Stimulated activated CD8-positive, alpha-beta memory T cell treated with anti-CD3 and anti-CD28 coated beads, Interleukin-7, amount 100 ng/mL, for 48 hours (primary cell): ENCODE results near the gene IL12RB1.

Experiments
- DNase-seq, 2 donors: peaks; one replicate each; pipeline ENCODE4 v3.0.0-alpha.2; 2020; ENCODE audit warnings: low read depth in 1 of 2; ENCODE audit errors: extremely low read depth in 1 of 2

The IL12RB1 gene

DNA sequence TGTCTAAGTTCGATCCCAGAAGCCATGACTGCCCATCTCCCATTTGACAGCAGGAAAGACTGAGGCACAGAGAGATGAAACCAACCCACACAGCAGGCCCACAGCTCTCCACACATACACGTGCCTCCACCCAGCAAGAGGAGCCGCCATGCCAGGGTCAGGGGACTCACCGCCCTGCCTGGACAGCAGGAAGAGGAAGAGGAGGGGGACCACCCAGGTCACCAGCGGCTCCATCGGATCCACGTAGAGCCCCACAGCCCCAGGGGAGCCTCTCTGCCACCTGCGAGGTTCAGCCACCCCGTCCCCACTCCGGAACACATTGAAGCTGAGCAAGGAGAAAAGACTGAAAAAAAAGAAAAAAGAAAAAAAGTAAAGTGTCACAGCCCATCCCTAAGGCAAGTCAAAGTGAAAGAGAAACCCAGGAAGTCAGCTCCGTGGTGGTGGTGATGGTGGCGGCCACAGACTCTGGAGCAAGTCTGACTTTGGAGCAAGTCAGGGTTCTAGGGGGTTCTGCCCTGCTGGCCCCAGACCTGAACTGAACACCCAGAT is at the start of gene IL12RB1:
Gene IL12RB1 (minus strand): TSS at position 345 of the 549 bp plus-strand sequence. CDS start 111 bp downstream, at position 234.
- no peak for DNase-seq

DNA sequence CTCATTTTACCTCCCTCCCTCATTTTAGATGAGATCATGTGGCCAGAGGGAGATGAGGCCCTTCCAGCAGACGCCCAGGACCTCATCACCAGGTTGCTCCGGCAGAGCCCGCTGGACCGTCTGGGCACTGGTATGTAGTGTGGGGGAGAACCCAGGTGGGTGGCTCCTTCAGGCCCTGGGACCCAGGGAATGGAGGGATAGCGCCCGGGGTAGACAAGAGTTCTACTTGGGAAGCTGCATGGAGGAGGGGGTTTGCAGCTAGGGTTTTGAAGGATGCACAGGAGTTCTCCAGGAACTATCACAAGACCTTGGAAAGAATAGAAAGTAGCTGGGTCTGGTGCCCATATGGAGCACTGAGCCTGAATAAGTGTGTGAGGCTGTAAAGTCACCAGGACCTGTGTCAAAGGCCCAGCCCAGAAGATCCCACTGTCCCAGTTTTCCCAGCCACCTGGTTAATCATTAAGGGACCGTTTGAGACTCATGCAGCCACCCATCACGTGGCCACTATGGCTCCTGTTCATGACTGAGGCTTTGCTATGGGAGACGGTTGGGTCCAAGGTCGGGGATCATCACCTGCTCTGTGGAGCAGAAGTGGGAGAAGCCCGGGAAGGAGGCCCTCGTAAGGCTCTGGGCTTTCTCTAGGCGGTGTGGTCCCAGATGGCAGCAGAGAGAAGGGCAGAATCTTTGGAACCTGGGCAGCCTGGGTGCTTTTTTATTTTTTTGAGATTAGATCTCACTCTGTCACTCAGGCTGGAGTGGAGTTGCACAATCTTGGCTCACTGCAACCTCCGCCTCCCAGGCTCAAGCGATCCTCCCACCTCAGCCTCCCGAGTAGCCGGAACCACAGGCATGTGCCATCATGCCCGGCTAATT is 49.2 kb upstream of the IL12RB1 start:
- no peak for DNase-seq

DNA sequence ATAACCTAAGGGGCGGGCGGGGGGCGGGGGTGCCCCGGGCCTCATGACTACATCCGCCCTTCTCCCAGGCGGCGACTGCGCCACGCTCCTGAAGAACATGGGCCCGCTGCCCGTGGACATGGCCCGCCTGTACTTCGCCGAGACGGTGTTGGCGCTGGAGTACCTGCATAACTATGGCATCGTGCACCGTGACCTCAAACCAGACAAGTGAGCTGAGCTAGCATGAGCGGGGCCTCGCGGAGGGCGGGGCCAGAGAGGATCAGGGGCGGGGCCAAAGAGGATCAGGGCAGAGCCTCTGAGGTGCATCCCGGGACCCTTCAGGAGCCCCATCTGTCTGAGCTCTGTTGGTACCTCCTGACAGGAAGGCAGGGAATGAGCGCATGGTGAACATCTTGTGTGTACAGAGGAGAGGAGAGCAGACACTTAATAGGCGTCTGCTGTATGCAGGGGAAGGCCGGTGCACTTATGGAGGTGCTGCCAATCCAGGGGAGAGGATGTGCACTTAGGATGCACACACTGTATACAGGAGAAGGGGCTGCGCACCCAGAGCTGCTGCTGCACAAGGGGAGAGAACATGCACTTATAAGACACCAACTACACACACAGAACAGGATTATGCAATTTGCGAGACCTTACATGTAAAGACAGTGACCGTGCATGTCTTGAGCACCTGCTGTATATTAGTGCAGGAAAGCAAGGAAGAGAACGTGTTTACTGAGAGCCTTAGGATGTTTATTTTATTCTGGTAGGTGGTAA is 45.3 kb upstream of the IL12RB1 start:
- DNase-seq = no peak

GRCh38 chr19:18130523-18131242 is 43.9 kb upstream of the IL12RB1 start:
- DNase-seq = no peak

GRCh38 chr19:18128805-18129204 is 42.1 kb upstream of the IL12RB1 start:
- DNase-seq = no peak

GRCh38 chr19:18128044-18128443 is 41.3 kb upstream of the IL12RB1 start:
- DNase-seq = no peak

DNA sequence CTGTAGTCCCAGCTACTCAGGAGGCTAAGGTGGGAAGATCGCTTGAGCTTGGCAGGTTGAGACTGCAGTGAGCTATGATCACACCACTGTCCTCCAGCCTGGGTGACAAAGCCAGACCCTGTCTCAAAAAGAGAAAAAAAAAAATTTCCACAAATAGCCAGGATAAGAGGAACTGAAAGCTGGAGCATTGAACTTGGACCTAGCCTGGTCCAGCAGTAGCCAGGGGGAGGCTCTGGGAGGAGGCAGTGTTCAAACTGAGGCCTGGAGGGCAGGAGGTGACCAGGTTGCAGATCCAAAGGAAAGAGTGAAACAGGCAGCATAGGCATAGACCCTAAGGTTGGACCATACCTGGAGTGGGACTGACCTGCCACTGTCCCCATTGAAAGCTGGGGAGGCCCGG is 39.4 kb upstream of the IL12RB1 start:
- no peak for DNase-seq

- DNase-seq = no peak
These were observed 37.1 kb upstream of the IL12RB1 start for GRCh38 chr19:18123819-18124218.

DNA sequence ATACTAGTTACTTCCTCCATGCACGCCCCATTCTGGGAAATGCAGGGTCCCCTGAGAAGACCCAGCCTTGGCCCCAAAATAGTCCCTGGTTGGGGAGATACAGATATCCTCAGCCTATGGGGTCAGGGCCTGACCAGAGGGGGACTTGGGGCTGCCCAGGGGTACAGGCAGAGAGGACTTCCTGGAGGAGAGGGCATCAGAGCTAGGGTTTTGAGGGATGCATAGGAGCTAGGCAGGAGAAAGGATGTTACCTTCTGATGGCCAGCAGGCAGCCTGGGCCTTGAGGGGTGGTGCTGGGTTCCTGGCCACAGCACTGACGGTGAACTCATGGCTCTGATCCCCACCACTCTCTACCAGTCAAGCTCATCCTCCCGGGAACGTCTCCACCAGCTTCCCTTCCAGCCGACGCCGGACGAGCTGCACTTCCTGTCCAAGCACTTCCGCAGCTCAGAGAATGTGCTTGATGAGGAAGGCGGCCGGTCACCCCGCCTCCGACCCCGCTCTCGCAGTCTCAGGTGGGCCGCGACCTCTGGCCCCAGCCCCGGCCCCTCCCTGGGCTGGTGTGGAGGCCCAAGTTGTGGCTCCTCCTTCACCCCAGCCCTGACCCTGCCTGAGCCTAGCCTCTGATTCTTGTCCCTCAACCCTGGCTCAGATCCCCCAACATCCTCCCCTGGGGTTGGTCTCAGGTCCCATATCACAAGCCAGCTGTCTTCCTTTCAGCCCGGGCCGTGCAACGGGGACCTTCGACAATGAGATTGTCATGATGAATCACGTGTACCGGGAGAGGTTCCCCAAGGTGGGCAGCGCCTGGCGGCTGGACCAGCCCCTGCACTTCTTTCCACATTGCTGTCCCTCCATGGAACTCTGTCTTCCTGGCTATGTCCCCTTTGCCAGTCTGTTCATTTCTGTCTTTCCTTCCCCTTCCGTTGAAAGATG is 36.4 kb upstream of the IL12RB1 start:
- no peak for DNase-seq

- no peak for DNase-seq
These were observed 35.7 kb upstream of the IL12RB1 start for GRCh38 chr19:18122424-18122823.

DNA sequence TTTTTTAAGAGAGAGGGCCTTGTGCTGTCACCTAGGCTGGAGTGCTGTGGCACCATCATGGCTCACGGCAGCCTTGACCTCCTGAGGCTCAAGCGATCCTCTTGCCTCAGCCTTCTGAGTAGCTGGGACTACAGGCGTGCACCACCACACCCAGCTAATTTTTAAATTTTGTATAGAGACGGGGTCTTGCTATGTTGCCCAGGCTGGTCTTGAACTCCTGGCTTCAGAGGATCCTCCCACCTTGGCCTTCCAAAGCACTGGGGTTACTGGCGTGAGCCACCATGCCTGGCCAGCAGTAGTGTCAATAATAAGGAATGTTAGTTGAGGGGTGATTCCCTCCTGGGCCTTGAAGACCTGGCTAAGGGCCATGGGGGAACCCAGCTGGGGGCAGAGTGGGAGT is 34.4 kb upstream of the IL12RB1 start:
- DNase-seq = no peak

- DNase-seq = no peak
These were observed 33.4 kb upstream of the IL12RB1 start for GRCh38 chr19:18120127-18120526.

DNA sequence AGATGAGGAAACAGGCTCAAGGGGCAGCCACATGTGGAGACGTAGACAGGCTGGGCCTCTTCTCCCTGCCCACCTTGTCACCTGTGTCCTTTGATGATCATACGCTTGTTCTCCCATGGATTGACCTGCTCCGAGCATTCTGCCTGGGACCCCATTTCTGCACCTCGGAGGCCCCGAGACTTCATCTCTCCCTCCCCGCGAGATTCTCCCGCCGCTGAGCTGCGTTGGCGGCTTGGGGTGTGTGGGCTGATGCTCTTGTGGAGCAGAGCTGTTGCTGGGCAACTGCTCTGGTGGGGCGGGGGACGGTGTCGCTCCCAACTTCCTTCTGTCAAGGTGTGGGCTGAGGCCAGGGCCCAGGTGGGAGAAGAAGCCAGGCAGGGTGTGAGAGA is 33.0 kb upstream of the IL12RB1 start:
- DNase-seq = peak; percentile 29 to 48

DNA sequence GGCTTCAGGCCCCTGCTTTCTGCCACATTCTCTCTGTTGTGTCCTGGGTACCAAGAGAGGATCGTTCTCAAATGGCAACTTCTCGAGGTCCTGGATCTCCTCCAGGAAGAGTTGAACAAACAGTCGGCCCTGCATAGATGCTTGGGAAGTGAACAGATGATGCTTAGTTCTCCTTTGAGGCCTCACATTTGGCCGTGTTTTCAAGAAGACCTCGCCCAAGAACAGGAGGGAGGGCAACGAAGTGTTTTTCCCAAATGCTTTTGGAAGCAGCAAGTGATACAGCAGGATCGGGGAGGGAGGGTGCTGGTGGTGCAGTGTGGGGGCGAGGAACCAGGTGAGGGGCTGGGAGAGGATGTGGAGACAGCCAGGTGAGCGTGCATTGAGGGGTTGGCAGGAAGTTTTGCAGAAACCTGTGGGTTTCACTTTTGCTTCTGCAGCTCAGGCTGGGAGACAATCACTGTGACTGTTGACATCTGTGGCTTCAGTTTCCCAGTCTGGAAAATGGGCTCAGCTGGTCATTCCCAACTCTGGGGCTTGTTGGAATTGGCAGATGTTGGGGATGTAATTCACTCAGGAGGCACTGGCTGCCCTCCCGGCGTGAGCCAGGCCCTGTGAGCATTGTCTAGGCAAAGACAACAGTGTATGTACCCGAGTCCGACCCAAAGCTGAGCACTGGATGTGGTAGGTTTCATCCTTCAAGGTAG is 32.4 kb upstream of the IL12RB1 start:
- DNase-seq = no peak

DNA sequence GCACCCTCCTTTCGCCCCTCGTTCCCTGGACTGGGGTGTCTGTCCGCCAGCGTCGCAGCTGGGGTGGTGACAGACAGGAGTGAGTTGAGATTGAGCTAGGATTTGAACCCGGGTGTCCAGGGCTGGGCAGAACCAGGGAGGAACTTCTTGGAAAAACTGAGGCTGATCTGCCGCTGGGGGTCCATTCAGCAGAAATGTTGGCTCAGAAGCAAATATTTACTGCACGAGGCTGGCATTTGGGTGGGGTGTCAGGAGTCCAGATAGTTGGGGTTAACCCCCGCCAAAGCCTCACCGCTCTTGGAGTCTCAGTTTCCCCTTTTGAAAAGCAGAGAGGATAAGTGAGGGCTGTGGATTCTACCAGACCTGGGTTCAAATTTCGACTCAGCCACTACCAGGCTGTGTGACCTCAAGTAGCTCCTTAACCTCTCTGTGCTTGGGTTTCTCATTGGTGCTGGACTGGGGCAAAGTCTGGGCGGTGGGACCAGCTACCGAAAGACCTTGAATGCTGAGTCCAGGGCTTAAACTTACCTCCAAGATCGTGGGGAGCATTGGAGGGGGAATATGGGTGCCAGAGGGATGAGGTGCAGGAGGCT is 31.8 kb upstream of the IL12RB1 start:
- no peak for DNase-seq

DNA sequence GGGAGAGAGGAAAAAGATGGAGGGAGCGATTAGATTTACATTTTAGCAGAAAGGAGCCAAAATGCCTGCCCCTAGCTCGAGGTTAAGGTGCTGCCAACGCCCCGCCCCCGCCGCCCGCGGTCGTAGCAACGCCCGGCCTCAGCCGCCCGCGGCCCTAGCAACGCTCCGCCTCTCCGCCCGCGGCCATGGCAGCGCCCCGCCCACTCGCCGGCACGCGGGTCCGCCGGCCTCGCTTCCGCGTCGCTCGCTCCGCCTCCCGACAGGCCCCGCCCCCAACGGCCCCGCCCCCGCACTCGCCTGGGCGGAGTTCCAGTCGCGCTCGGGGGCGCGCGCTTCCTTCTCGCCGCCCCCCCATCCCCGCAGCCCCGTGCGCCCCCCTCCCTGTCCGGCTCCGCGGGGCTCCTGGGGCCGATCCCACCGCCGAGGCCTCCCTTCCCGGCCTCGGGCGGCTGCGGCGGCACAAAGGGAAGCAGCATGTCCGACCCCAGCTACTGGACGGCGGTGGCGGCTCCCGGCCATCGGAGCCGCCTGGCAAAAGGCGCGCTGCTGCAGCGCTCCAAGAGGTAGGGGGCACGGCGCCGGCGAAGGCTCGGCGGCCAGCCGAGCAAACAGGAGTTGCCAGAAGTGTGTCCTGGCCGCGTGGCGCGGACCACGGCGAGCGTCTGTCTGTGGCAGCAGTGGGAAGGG is 31.1 kb upstream of the IL12RB1 start:
- peak; percentile 86 to 93 for DNase-seq

- no peak for DNase-seq
These were observed 30.6 kb upstream of the IL12RB1 start for GRCh38 chr19:18117364-18117691.

- DNase-seq = no peak
These were observed 27.7 kb upstream of the IL12RB1 start for GRCh38 chr19:18114483-18114882.

- DNase-seq = no peak
These were observed 27.1 kb upstream of the IL12RB1 start for GRCh38 chr19:18113827-18114226.
